ENCODE measurements around the gene PDSS2. TPM values are rescaled to one million over a fixed set of nuclear protein-coding genes. Genes with fewer than 3 reads are reported as not detected.

The PDSS2 gene
- total RNA-seq, 2 experiments from 2014 or later: 13.1 to 16.9 TPM

- no peaks in the 10 kb centered on the region for H3K4me1 Mint-ChIP-seq
- H3K36me3 Mint-ChIP-seq: peaks cover 16% of the 10 kb centered on the region
- no peaks in the 10 kb centered on the region for H3K27me3 Mint-ChIP-seq
- no peak overlapping the region for H3K4me3 Mint-ChIP-seq
- DNase-seq (no peak), ATAC-seq (no peak)
- H3K27ac Mint-ChIP-seq: no peak overlapping the region
- CTCF ChIA-PET: no interaction called here
- peaks cover 6% of the 10 kb centered on the region for H3K9me3 Mint-ChIP-seq (ENCODE audit: low read depth)
These were observed 223.9 kb downstream of the PDSS2 start for GRCh38 chr6:107235511-107235910.

GRCh38 chr6:107235007-107235406, 224.4 kb downstream of the PDSS2 start:
- H3K9me3 Mint-ChIP-seq (ENCODE audit: low read depth): peaks cover 6% of the 10 kb centered on the region
- CTCF ChIA-PET: no interaction called here
- no peak overlapping the region for H3K27ac Mint-ChIP-seq
- ATAC-seq (no peak), DNase-seq (no peak)
- no peaks in the 10 kb centered on the region for H3K4me1 Mint-ChIP-seq
- no peak overlapping the region for H3K4me3 Mint-ChIP-seq
- H3K36me3 Mint-ChIP-seq: peaks cover 19% of the 10 kb centered on the region
- no peaks in the 10 kb centered on the region for H3K27me3 Mint-ChIP-seq

- CTCF ChIA-PET: no interaction called here
- Mint-ChIP-seq H3K27ac (no peak overlapping the region), H3K4me1 (no peaks in the 10 kb centered on the region), H3K36me3 (peaks cover 11% of the 10 kb centered on the region), H3K27me3 (no peaks in the 10 kb centered on the region), H3K4me3 (no peak overlapping the region), H3K9me3 (ENCODE audit: low read depth) (peaks cover 3% of the 10 kb centered on the region)
- DNase-seq (no peak), ATAC-seq (no peak)
These were observed 228.1 kb downstream of the PDSS2 start for GRCh38 chr6:107231243-107231642.

GRCh38 chr6:107230448-107230847, 228.9 kb downstream of the PDSS2 start:
- H3K36me3 Mint-ChIP-seq: peaks cover 5% of the 10 kb centered on the region
- H3K4me3 Mint-ChIP-seq: no peak overlapping the region
- no peak overlapping the region for H3K27ac Mint-ChIP-seq
- ATAC-seq: peak; percentile 12
- H3K27me3 Mint-ChIP-seq: no peaks in the 10 kb centered on the region
- no peaks in the 10 kb centered on the region for H3K9me3 Mint-ChIP-seq (ENCODE audit: low read depth)
- DNase-seq: no peak
- H3K4me1 Mint-ChIP-seq: no peaks in the 10 kb centered on the region
- CTCF ChIA-PET: no interaction called here

- CTCF ChIA-PET: no interaction called here
- Mint-ChIP-seq H3K27ac (no peak overlapping the region), H3K27me3 (no peaks in the 10 kb centered on the region), H3K36me3 (peaks cover 4% of the 10 kb centered on the region), H3K4me1 (no peaks in the 10 kb centered on the region), H3K9me3 (ENCODE audit: low read depth) (no peaks in the 10 kb centered on the region), H3K4me3 (no peak overlapping the region)
- no peak for DNase-seq
- ATAC-seq: no peak
These were observed 229.3 kb downstream of the PDSS2 start for GRCh38 chr6:107230024-107230423.

GRCh38 chr6:107228754-107229153, 230.6 kb downstream of the PDSS2 start:
- CTCF ChIA-PET: no interaction called here
- ATAC-seq: no peak
- Mint-ChIP-seq H3K36me3 (peaks cover 4% of the 10 kb centered on the region), H3K4me1 (no peaks in the 10 kb centered on the region), H3K27me3 (no peaks in the 10 kb centered on the region), H3K27ac (no peak overlapping the region), H3K4me3 (no peak overlapping the region), H3K9me3 (ENCODE audit: low read depth) (no peaks in the 10 kb centered on the region)
- DNase-seq: no peak

GRCh38 chr6:107221519-107221918, 237.8 kb downstream of the PDSS2 start:
- ATAC-seq: no peak
- no peak overlapping the region for H3K4me3 Mint-ChIP-seq
- no peaks in the 10 kb centered on the region for H3K36me3 Mint-ChIP-seq
- no peak for DNase-seq
- no peak overlapping the region for H3K27ac Mint-ChIP-seq
- CTCF ChIA-PET: no interaction called here
- no peaks in the 10 kb centered on the region for H3K27me3 Mint-ChIP-seq
- peaks cover 2% of the 10 kb centered on the region for H3K4me1 Mint-ChIP-seq
- H3K9me3 Mint-ChIP-seq (ENCODE audit: low read depth): no peaks in the 10 kb centered on the region

GRCh38 chr6:107219851-107220250, 239.5 kb downstream of the PDSS2 start:
- H3K27me3 Mint-ChIP-seq: no peaks in the 10 kb centered on the region
- ATAC-seq: no peak
- H3K4me1 Mint-ChIP-seq: peaks cover 2% of the 10 kb centered on the region
- no peaks in the 10 kb centered on the region for H3K9me3 Mint-ChIP-seq (ENCODE audit: low read depth)
- DNase-seq: no peak
- H3K27ac Mint-ChIP-seq: no peak overlapping the region
- H3K36me3 Mint-ChIP-seq: no peaks in the 10 kb centered on the region
- CTCF ChIA-PET: interaction anchor here (1.2 kb wide), 1 partner anchor 10 kb away, joined by 3 read pairs; no protein-coding TSS in a partner anchor
- no peak overlapping the region for H3K4me3 Mint-ChIP-seq

- CTCF ChIA-PET: no interaction called here
- no peak overlapping the region for H3K4me3 Mint-ChIP-seq
- H3K4me1 Mint-ChIP-seq: peaks cover 2% of the 10 kb centered on the region
- H3K27ac Mint-ChIP-seq: no peak overlapping the region
- DNase-seq (no peak), ATAC-seq (no peak)
- H3K27me3 Mint-ChIP-seq: no peaks in the 10 kb centered on the region
- H3K9me3 Mint-ChIP-seq (ENCODE audit: low read depth): no peaks in the 10 kb centered on the region
- no peaks in the 10 kb centered on the region for H3K36me3 Mint-ChIP-seq
These were observed 241.2 kb downstream of the PDSS2 start for GRCh38 chr6:107218142-107218541.

GRCh38 chr6:107217248-107217647, 242.1 kb downstream of the PDSS2 start:
- ATAC-seq: no peak
- DNase-seq: no peak
- no peak overlapping the region for H3K27ac Mint-ChIP-seq
- CTCF ChIA-PET: interaction anchor here (0.6 kb wide), 2 partner anchors 240 to 546 kb away, joined by 3 to 5 read pairs; no protein-coding TSS in a partner anchor
- no peaks in the 10 kb centered on the region for H3K9me3 Mint-ChIP-seq (ENCODE audit: low read depth)
- peaks cover 2% of the 10 kb centered on the region for H3K4me1 Mint-ChIP-seq
- no peaks in the 10 kb centered on the region for H3K27me3 Mint-ChIP-seq
- H3K4me3 Mint-ChIP-seq: no peak overlapping the region
- H3K36me3 Mint-ChIP-seq: no peaks in the 10 kb centered on the region

- CTCF ChIA-PET: no interaction called here
- no peaks in the 10 kb centered on the region for H3K27me3 Mint-ChIP-seq
- H3K4me3 Mint-ChIP-seq: no peak overlapping the region
- ATAC-seq (no peak), DNase-seq (no peak)
- no peaks in the 10 kb centered on the region for H3K4me1 Mint-ChIP-seq
- no peaks in the 10 kb centered on the region for H3K36me3 Mint-ChIP-seq
- H3K9me3 Mint-ChIP-seq (ENCODE audit: low read depth): no peaks in the 10 kb centered on the region
- H3K27ac Mint-ChIP-seq: no peak overlapping the region
These were observed 243.0 kb downstream of the PDSS2 start for GRCh38 chr6:107216197-107216933.

- no peak overlapping the region for H3K4me3 Mint-ChIP-seq
- no peaks in the 10 kb centered on the region for H3K36me3 Mint-ChIP-seq
- DNase-seq (no peak), ATAC-seq (no peak)
- no peaks in the 10 kb centered on the region for H3K4me1 Mint-ChIP-seq
- CTCF ChIA-PET: no interaction called here
- no peaks in the 10 kb centered on the region for H3K27me3 Mint-ChIP-seq
- no peaks in the 10 kb centered on the region for H3K9me3 Mint-ChIP-seq (ENCODE audit: low read depth)
- H3K27ac Mint-ChIP-seq: no peak overlapping the region
These were observed 244.0 kb downstream of the PDSS2 start for GRCh38 chr6:107215334-107215733.

GRCh38 chr6:107214655-107215054, 244.7 kb downstream of the PDSS2 start:
- ATAC-seq: no peak
- Mint-ChIP-seq H3K27ac (no peak overlapping the region), H3K9me3 (ENCODE audit: low read depth) (no peaks in the 10 kb centered on the region)

GRCh38 chr6:107209406-107210305, 249.7 kb downstream of the PDSS2 start:
- Mint-ChIP-seq H3K4me1 (no peaks in the 10 kb centered on the region), H3K36me3 (peaks cover 3% of the 10 kb centered on the region), H3K27me3 (no peaks in the 10 kb centered on the region), H3K4me3 (no peak overlapping the region), H3K9me3 (ENCODE audit: low read depth) (no peaks in the 10 kb centered on the region), H3K27ac (no peak overlapping the region)
- CTCF ChIA-PET: interaction anchor here (1.7 kb wide), 1 partner anchor 10 kb away, joined by 3 read pairs; no protein-coding TSS in a partner anchor
- DNase-seq (no peak), ATAC-seq (no peak)

More at GRCh38 chr6:107214655-107215054, 244.7 kb downstream of the PDSS2 start:
- CTCF ChIA-PET: no interaction called here
- Mint-ChIP-seq H3K4me3 (no peak overlapping the region), H3K4me1 (no peaks in the 10 kb centered on the region), H3K27me3 (no peaks in the 10 kb centered on the region), H3K36me3 (no peaks in the 10 kb centered on the region)
- no peak for DNase-seq

Measured in activated CD8-positive, alpha-beta memory T cell treated with anti-CD3 and anti-CD28 coated beads, Interleukin-2, amount 10 ng/mL, durations not matched to agents 7 days and 5 days (primary cell).